KBM-7 (cell line): ENCODE measurements around the gene PER3.

Experiments
- DNase-seq: peaks from one replicate; pipeline ENCODE4 v3.0.0-alpha.2; 2015
- in situ Hi-C: fragments of 300-500 bp; cut with MboI; formaldehyde crosslinking; loops from 2 replicates; pipeline ENCODE4 v1.14.3; 2020; ENCODE audit warnings: low sequenced_read_pairs, low pct_unique_long_range_greater_than_20kb, mixed read lengths

PER3 gene

DNA sequence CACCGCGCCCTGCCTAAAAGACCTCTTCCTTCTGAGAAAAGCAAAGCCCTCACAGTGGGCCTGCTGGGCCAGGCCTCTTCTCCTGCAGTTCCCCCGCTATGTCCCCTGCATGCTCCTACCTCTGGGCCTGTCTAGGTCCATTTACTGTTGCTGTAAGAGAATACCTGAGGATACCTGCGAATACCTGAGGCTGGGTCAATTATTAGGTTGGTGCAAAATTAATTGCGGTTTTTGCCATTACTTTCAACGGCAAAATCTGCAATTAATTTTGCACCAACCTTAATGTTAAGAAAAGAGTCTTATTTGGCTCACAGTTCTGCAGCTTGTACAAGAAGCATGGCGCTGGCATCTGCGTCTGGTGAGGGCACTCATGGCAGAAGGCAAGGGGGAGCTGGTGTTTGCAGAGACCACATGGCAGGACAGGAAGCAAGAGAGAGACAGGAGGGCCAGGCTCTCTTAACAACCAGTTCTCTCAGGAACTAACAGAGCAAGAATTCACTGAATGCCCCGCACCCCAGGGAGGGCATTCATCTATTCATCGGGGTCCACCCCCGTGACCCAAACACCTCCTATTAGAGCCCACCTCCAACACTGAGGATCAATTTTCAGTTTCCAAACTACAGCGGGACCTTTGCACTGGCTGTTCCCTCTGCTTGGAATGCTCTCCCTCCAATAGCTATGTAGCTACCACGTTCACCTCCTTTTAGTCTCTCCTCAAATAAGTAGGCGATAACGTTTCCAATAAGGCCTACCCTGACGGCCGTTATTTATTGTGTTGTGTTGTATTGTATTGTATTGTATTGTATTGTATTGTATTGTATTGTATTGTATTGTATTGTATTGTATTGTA is 78.3 kb downstream of the PER3 start:
- in situ Hi-C loops, result no loop called here
- no peak for DNase-seq

- DNase-seq, result no peak
- in situ Hi-C loops, result no loop called here
Observed at GRCh38 chr1:7863756-7864328, 79.8 kb downstream of the PER3 start.

DNA sequence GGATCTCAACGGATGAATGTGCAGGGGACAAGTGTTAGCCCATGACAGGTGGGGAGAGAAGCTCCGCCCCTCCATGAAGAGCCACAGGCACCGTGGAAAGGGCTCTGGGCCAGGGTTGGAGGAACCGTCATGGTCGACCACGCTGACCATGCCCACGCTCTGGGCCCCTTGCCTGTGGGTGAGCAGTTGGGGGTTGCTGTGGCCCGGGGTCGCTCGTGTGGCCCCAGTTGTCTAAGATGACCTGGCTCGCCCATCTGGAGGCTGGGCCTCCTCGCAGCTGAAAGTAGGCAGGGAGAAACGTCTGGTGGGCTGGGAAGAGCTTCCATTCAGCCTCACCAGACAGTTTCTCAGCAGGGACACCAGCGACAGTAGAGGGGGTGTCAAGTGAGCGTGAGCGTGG is 81.9 kb downstream of the PER3 start:
- no peak for DNase-seq
- in situ Hi-C loops, result no loop called here

DNA sequence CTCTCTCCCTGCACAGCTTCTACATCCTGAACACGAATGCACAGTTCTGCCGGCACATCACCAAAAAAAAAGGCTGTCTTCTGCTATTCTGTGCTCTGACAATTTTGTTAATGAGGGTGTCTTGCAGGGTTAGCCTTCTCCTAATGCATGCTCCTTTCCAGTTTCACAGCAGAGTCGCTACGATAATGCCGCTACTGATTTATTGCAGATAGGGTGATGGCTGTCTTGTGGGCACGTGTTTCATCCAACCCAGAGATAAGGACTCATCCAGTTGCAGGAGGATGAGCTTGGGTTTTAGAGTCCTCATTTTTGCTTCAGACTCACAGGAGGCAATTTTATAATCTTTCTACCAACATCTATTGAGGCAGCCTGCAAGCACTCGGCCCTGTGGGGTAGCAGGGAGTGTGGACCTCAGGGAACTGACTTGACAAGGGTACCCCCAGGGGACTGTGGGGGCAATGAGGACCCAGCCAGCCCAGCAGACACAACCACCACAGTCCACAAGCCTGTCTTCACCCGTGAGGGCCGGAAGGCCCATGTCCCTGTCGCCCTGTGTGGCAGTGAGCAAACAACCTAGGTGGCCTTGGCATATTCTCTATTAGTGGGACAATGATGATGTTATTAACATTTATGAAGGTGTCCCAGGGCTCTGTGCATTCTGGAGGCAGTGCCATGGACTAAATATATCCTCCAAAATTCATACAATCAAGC is 84.1 kb downstream of the PER3 start:
- no peak for DNase-seq
- in situ Hi-C loops, result no loop called here

- in situ Hi-C loops, result no loop called here
Observed at GRCh38 chr1:7869136-7869920, 85.2 kb downstream of the PER3 start.

GRCh38 chr1:7871136-7871535 is 87.0 kb downstream of the PER3 start:
- no peak for DNase-seq
- in situ Hi-C loops, result no loop called here

More at GRCh38 chr1:7869136-7869920, 85.2 kb downstream of the PER3 start:
- DNase-seq, result no peak

GRCh38 chr1:7873801-7874795 is 90.0 kb downstream of the PER3 start:
- in situ Hi-C loops, result no loop called here
- DNase-seq, result no peak

GRCh38 chr1:7878027-7878426 is 93.9 kb downstream of the PER3 start:
- in situ Hi-C loops, result no loop called here
- no peak for DNase-seq

- in situ Hi-C loops, result no loop called here
- no peak for DNase-seq
Observed at GRCh38 chr1:7879228-7879627, 95.1 kb downstream of the PER3 start.

DNA sequence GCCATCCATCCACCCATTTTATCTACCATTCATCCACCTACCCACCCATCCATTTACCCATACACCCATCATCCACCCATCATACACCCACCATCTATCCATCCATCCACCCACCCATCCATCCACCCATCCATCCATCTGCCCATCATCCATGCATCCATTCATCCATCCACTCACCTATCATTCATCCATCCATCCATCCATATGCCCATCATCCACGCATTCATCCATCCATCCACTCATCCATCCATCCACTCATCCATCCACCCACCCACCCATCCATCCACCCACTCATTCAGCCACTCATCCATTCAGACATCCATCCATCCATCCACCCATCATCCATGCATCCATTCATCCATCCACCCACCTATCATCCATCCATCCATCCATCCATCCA is 100.7 kb downstream of the PER3 start:
- in situ Hi-C loops, result no loop called here
- no peak for DNase-seq

- in situ Hi-C loops, result no loop called here
- DNase-seq, result no peak
Observed at GRCh38 chr1:7885513-7886404, 101.7 kb downstream of the PER3 start.

- in situ Hi-C loops, result no loop called here
- DNase-seq, result no peak
Observed at GRCh38 chr1:7886405-7886745, 102.3 kb downstream of the PER3 start.

DNA sequence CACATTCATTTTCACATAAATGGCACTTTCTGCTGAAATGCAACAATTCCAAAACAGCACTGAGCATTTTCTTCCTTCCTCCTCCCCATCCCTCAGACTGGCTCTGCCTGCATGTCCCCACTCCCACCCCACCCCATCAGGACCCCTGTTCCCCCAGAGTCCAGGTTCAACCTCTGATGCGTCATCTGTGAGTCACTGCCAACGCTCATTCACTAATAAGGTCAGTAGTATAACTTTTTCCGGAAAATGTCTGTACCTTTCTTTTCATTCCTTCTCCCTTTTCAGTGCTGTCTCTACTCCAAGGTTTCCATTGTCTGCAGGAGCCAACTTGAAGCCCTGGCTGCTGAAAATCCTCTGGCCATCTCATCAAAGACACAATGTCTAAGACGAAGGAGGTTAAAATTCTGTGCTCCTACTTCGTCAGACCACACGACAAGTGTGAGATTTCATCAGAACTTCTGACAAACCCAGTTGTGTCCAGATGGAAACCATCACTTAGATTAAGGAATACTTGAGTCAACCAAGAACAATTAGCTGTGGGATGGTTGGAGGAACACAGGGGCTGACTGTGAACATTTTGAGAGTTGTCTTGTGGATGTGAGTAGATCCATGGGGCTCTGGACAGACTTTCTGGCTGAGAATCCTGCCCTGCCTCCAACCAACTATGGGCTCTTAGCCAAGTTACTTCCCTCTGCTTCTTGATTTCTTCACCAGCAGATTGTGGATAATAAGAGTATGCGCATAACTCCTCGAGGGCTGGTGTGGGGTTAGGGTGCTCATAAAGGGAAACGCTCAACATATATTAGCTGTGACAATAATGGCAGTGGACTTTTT is 104.4 kb downstream of the PER3 start:
- DNase-seq, result no peak
- in situ Hi-C loops, result no loop called here

- DNase-seq, result no peak
- in situ Hi-C loops, result no loop called here
Observed at GRCh38 chr1:7890853-7891252, 106.8 kb downstream of the PER3 start.

DNA sequence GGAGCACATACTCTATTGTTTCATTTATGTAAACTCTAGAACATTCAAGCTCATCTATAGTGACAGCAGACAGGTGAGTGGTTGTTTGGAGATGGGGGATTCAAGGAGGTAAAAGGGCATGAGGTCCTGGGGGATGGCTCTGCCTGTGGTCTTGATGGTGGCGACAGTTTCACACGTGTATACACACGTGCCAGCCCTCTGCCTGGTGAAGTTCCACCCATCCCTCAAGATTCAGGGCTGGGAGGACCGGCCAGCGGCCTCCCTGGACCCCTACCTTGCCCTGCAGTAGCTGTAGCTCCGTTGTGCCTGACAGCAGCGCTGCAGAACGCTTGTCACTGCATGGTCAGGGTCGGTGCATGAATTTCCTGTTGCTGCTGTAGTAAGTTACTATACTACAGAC is 107.7 kb downstream of the PER3 start:
- in situ Hi-C loops, result no loop called here
- DNase-seq, result no peak

DNA sequence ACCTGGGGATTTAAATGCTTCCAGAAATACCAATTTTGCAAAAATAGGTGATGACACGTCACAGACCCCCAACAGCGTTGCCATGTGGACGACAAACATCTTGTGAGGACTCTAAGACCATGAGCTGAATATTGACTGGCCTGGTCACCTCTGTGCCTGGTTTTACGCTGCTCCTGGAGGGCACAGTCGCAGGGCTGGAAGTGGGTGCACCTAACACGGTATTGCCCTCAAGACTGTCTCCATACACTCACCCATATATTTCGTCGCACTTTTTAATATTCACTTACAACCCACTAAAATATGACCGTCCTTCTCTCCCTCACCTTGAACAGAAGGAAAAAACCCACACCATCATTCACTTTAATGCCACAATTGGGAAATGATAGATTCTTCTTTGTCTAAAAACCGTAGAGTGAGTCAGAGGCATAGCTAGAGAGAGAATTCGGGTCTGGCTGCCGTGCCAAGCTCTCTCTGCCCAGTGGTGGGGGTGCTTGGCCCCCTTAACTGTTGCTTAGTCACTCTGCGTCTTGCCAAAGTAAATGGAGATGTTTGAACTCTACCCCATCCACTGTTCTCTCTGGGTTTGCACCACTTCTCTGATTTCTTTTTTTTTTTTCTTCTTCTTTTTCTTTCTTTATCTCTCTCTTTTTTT is 109.6 kb downstream of the PER3 start:
- in situ Hi-C loops, result no loop called here
- DNase-seq, result no peak
